CD4-positive, alpha-beta memory T cell (primary cell): ENCODE measurements around the gene LRRC10B. TPM values are rescaled to one million over a fixed set of nuclear protein-coding genes. Genes with fewer than 3 reads are reported as not detected.

ENCODE experiments used
- CTCF ChIA-PET: fragments of 350-600 bp; sonication (Branson Sonifier 250); formaldehyde crosslinking; loops from one replicate; lab custom pipeline; 2021; ENCODE audit warnings: inconsistent platforms; ENCODE audit not compliant: partially characterized antibody; lab: Charles Lee
- POLR2A ChIA-PET: fragments of 350-600 bp; sonication (Branson Sonifier 250); formaldehyde crosslinking; loops from one replicate; lab custom pipeline; 2021; ENCODE audit not compliant: partially characterized antibody; lab: Charles Lee
- DNase-seq, 5 donors: peaks; one replicate each; pipeline versions ENCODE4 v3.0.0 to v3.0.0-alpha.2; 2020 to 2022; ENCODE audit warnings: mixed read lengths in 1 of 5
- H3K27ac ChIP-seq: one replicate; pipeline ENCODE4 v1.7.0; 2013; ENCODE audit warnings: low read depth, low read length
- H3K27me3 ChIP-seq: 2 replicates; pipeline ENCODE4 v1.7.0; 2013; ENCODE audit warnings: mild to moderate bottlenecking, low read length, moderate library complexity; ENCODE audit not compliant: insufficient read depth
- H3K36me3 ChIP-seq: 2 replicates; pipeline ENCODE4 v1.7.0; 2013; ENCODE audit warnings: mild to moderate bottlenecking, low read length, moderate library complexity; ENCODE audit not compliant: insufficient read depth
- H3K4me1 ChIP-seq: 2 replicates; pipeline ENCODE4 v1.7.0; 2013; ENCODE audit warnings: mild to moderate bottlenecking, low read length, moderate library complexity; ENCODE audit not compliant: insufficient read depth
- H3K4me3 ChIP-seq, 2 donors: one replicate each; pipeline ENCODE4 v1.7.0; 2013; ENCODE audit warnings: low read length in 2 of 2, mild to moderate bottlenecking in 1 of 2
- H3K9me3 ChIP-seq, 2 donors: one replicate each; pipeline ENCODE4 v1.7.0; 2013; ENCODE audit warnings: low read length in 2 of 2, control low read depth in 1 of 2; ENCODE audit not compliant: control insufficient read depth in 1 of 2
- H3K27ac Mint-ChIP-seq, 7 donors: one replicate each; pipeline ENCODE4 v1.8.0; 2020 to 2021; ENCODE audit warnings: mixed read lengths in 7 of 7, mild to moderate bottlenecking in 6 of 7, inconsistent platforms in 3 of 7, moderate library complexity in 3 of 7
- H3K27me3 Mint-ChIP-seq, 2 donors: one replicate each; pipeline ENCODE4 v1.8.0; 2020 to 2021; ENCODE audit warnings: mixed read lengths in 2 of 2
- H3K36me3 Mint-ChIP-seq, 2 donors: one replicate each; pipeline ENCODE4 v1.8.0; 2020 to 2021; ENCODE audit warnings: mixed read lengths in 2 of 2, inconsistent platforms in 1 of 2, mild to moderate bottlenecking in 1 of 2
- H3K4me1 Mint-ChIP-seq, 4 donors: one replicate each; pipeline ENCODE4 v1.8.0; 2020 to 2021; ENCODE audit warnings: mixed read lengths in 4 of 4, mild to moderate bottlenecking in 1 of 4
- H3K4me3 Mint-ChIP-seq, 8 donors: one replicate each; pipeline ENCODE4 v1.8.0; 2020 to 2021; ENCODE audit warnings: mixed read lengths in 8 of 8, mild to moderate bottlenecking in 7 of 8, moderate library complexity in 6 of 8, inconsistent platforms in 3 of 8
- H3K9me3 Mint-ChIP-seq, 8 donors: one replicate each; pipeline ENCODE4 v1.8.0; 2020 to 2021; ENCODE audit warnings: mixed read lengths in 8 of 8, mild to moderate bottlenecking in 5 of 8, inconsistent platforms in 3 of 8, moderate library complexity in 1 of 8
- intact Hi-C: fragments of 100-400 bp; cut with micrococcal nuclease; formaldehyde crosslinking; loops from one replicate; pipeline ENCODE4 v1.15.1; 2023
- polyA plus RNA-seq, 2 donors: library from polyadenylated mRNA; unstranded; fragments of 300-500 nt; fragmentation: Illumina TruSeq; gene quantifications; one replicate each; pipeline ENCODE4 v1.2.3, GENCODE V29; 2021
- total RNA-seq, 2 experiments: library from RNA; stranded (reverse); gene quantifications; one replicate each; pipeline ENCODE4 v1.2.3, GENCODE V29; 2021

LRRC10B gene
- total and polyA plus RNA-seq, 4 experiments from 2014 or later: not detected

GRCh38 chr11:61542024-61542461 lies 33.5 kb downstream of the LRRC10B start:
- CTCF ChIA-PET: interaction anchor here (2.5 kb wide), 1 partner anchor 10 kb away, joined by 9 read pairs; no protein-coding TSS in a partner anchor

DNA sequence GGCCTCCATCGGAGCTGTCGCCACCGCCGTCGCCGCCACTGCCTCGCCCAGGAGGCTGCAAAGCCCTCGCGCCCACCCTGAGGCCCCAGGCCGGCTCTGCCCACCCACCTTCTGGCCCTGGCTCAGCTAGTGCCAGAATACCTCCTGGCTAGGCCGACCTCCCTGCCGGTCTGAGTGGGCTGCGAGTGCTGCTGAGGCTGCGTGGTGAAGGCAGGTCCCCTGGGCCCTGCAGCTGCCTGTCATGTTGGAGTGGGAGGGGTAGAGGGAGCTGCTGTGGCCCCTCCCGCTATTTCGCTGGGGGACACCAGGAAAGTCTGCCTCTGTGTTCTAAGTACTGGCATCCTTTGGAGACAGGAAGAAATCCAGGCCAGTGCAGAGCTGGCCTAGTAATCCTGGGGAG lies 34.2 kb downstream of the LRRC10B start:
- no peaks in the 10 kb centered on the region for H3K27me3 ChIP-seq
- no peaks in the 10 kb centered on the region for H3K36me3 ChIP-seq
- no peak for DNase-seq
- intact Hi-C loops: no loop called here
- Mint-ChIP-seq H3K27me3 (peaks cover 10 to 30% of the 10 kb centered on the region in 2 donors), H3K4me3 (no peak overlapping the region), H3K4me1 (no peaks in the 10 kb centered on the region), H3K9me3 (no peaks in the 10 kb centered on the region), H3K36me3 (peaks cover 0 to 3% of the 10 kb centered on the region in 2 donors), H3K27ac (no peak overlapping the region)
- ChIA-PET CTCF (interaction anchor here (2.5 kb wide), 1 partner anchor 11 kb away, joined by 9 read pairs; no protein-coding TSS in a partner anchor), POLR2A (no interaction called here)
- no peaks in the 10 kb centered on the region for H3K9me3 ChIP-seq
- H3K4me3 ChIP-seq: no peak overlapping the region
- H3K27ac ChIP-seq: no peak overlapping the region
- H3K4me1 ChIP-seq: no peaks in the 10 kb centered on the region

More at GRCh38 chr11:61542024-61542461, 33.5 kb downstream of the LRRC10B start:
- DNase-seq: no peak
- no peak overlapping the region for H3K27ac Mint-ChIP-seq
- no peak overlapping the region for H3K4me3 ChIP-seq
- no peaks in the 10 kb centered on the region for H3K9me3 ChIP-seq
- H3K36me3 ChIP-seq: no peaks in the 10 kb centered on the region
- intact Hi-C loops: no loop called here
- H3K27me3 Mint-ChIP-seq: peaks cover 10 to 26% of the 10 kb centered on the region in 2 donors
- no peaks in the 10 kb centered on the region for H3K4me1 ChIP-seq
- no peaks in the 10 kb centered on the region for H3K9me3 Mint-ChIP-seq
- H3K4me3 Mint-ChIP-seq: no peak overlapping the region
- H3K4me1 Mint-ChIP-seq: no peaks in the 10 kb centered on the region
- POLR2A ChIA-PET: no interaction called here
- H3K27ac ChIP-seq: no peak overlapping the region
- peaks cover 0 to 3% of the 10 kb centered on the region in 2 donors for H3K36me3 Mint-ChIP-seq
- no peaks in the 10 kb centered on the region for H3K27me3 ChIP-seq

DNA sequence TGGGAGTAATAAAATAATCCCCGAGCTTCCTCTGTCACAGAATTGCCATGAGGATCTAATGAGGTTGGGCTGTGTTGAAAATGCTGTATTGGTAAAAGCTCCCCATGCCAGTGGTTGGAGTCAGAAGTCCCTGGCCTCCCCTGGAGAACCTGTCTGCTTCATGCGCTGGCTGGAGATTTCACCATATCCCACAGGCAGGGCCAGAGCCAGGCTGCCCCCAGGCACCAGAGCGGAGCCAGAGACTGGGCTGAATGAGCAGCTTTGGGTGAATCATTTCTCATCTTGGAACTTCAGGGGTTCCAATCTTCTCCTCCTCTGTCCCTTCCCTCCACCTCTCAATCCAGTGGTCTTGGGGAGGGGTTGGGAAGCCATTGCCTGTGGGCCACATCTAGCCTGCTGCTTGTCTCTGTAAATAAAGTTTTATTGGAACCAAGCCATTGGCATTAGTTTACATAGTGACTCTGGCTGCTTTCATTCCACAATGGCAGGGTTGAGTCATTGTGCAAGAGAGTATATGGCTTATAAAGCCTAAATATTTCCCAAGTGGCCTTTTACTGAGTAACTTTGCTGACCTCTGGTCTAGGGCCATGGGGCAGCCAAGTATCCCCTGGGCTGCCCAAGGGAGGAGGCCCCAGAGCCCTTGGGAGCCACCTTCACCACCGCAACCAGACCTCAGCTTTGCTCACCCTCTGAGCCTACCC lies 35.2 kb downstream of the LRRC10B start:
- intact Hi-C loops: no loop called here
- Mint-ChIP-seq H3K27me3 (peaks cover 10 to 35% of the 10 kb centered on the region in 2 donors), H3K27ac (no peak overlapping the region), H3K36me3 (peaks cover 0 to 3% of the 10 kb centered on the region in 2 donors), H3K4me1 (no peaks in the 10 kb centered on the region), H3K9me3 (no peaks in the 10 kb centered on the region), H3K4me3 (no peak overlapping the region)
- no peak for DNase-seq
- ChIA-PET CTCF (interaction anchor here (0.9 kb wide), 1 partner anchor 13 kb away, joined by 3 read pairs; no protein-coding TSS in a partner anchor), POLR2A (no interaction called here)
- Histone ChIP-seq H3K36me3 (no peaks in the 10 kb centered on the region), H3K27ac (no peak overlapping the region), H3K4me1 (no peaks in the 10 kb centered on the region), H3K4me3 (no peak overlapping the region), H3K9me3 (no peaks in the 10 kb centered on the region), H3K27me3 (no peaks in the 10 kb centered on the region)

GRCh38 chr11:61544466-61544865 lies 35.9 kb downstream of the LRRC10B start:
- ChIA-PET POLR2A (no interaction called here), CTCF (interaction anchor here (0.9 kb wide), 1 partner anchor 14 kb away, joined by 3 read pairs; no protein-coding TSS in a partner anchor)
- Mint-ChIP-seq H3K9me3 (no peaks in the 10 kb centered on the region), H3K27me3 (peaks cover 8 to 33% of the 10 kb centered on the region in 2 donors), H3K36me3 (peaks cover 0 to 3% of the 10 kb centered on the region in 2 donors), H3K4me3 (no peak overlapping the region), H3K27ac (no peak overlapping the region), H3K4me1 (no peaks in the 10 kb centered on the region)
- DNase-seq: no peak
- no peaks in the 10 kb centered on the region for H3K4me1 ChIP-seq
- H3K27me3 ChIP-seq: no peaks in the 10 kb centered on the region
- no peak overlapping the region for H3K4me3 ChIP-seq
- H3K36me3 ChIP-seq: no peaks in the 10 kb centered on the region
- intact Hi-C loops: no loop called here
- no peaks in the 10 kb centered on the region for H3K9me3 ChIP-seq
- H3K27ac ChIP-seq: no peak overlapping the region

DNA sequence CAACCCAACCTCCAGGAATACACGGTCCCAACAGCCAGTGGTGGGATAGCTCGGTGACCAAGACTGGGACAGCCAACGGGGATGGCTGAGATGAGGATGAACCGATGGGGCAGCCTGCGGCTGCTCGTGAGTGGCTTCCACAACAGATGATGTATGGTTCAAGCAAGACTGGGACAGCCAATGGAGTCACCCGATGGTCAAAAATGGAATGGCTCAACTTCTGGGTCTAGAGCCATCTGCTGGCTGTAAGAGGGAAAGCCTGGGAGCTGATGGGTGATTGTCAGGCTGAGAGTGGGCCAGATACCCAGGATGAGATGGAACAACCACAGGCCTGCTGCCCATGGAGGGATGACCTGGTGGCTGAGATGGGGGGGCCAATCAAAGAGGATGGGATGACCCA lies 36.8 kb downstream of the LRRC10B start:
- Histone ChIP-seq H3K36me3 (no peaks in the 10 kb centered on the region), H3K27ac (no peak overlapping the region), H3K4me3 (no peak overlapping the region), H3K9me3 (no peaks in the 10 kb centered on the region), H3K4me1 (no peaks in the 10 kb centered on the region), H3K27me3 (no peaks in the 10 kb centered on the region)
- intact Hi-C loops: no loop called here
- POLR2A ChIA-PET: no interaction called here
- Mint-ChIP-seq H3K36me3 (peaks cover 0 to 3% of the 10 kb centered on the region in 2 donors), H3K27me3 (peaks cover 8 to 29% of the 10 kb centered on the region in 2 donors), H3K27ac (no peak overlapping the region), H3K4me1 (no peaks in the 10 kb centered on the region), H3K4me3 (no peak overlapping the region), H3K9me3 (no peaks in the 10 kb centered on the region)
- DNase-seq: no peak
- CTCF ChIA-PET: no interaction called here

DNA sequence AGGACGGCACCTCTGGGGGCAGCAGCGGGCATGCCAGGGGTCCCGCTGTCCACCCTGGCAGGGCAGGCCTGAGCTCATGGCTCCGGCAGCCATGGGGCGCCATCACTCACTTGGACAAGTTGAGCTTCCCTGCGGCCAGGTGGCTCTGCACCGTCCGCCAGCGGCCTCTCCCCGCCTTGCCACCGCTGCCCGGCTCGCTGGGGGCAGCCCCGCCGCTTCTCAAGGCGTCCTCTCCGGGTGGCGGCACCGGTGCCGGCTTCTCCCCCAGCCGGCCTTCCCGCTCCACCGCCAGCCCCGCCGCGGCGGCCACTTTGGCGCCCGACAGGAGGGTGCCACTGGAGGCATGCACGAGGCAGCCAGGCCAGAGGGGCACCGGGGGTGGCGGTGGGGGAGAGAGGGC lies 37.4 kb downstream of the LRRC10B start:
- intact Hi-C loops: no loop called here
- ChIA-PET CTCF (no interaction called here), POLR2A (no interaction called here)
- Mint-ChIP-seq H3K27ac (no peak overlapping the region), H3K9me3 (no peaks in the 10 kb centered on the region), H3K4me1 (no peaks in the 10 kb centered on the region), H3K36me3 (peaks cover 0 to 3% of the 10 kb centered on the region in 2 donors), H3K27me3 (peaks cover 8 to 29% of the 10 kb centered on the region in 2 donors), H3K4me3 (no peak overlapping the region)
- H3K4me1 ChIP-seq: no peaks in the 10 kb centered on the region
- no peaks in the 10 kb centered on the region for H3K27me3 ChIP-seq
- H3K36me3 ChIP-seq: no peaks in the 10 kb centered on the region
- H3K4me3 ChIP-seq: no peak overlapping the region
- no peaks in the 10 kb centered on the region for H3K9me3 ChIP-seq
- DNase-seq: no peak
- H3K27ac ChIP-seq: no peak overlapping the region

GRCh38 chr11:61546663-61547062 lies 38.1 kb downstream of the LRRC10B start:
- H3K4me1 Mint-ChIP-seq: no peaks in the 10 kb centered on the region
- H3K9me3 Mint-ChIP-seq: no peaks in the 10 kb centered on the region
- ChIA-PET POLR2A (no interaction called here), CTCF (no interaction called here)
- no peak overlapping the region for H3K4me3 ChIP-seq
- DNase-seq: peak in 1 of 5 donors; percentile 16
- no peaks in the 10 kb centered on the region for H3K9me3 ChIP-seq
- intact Hi-C loops: no loop called here
- no peaks in the 10 kb centered on the region for H3K36me3 ChIP-seq
- H3K27me3 ChIP-seq: no peaks in the 10 kb centered on the region
- H3K4me3 Mint-ChIP-seq: no peak overlapping the region
- H3K27me3 Mint-ChIP-seq: peaks cover 5 to 28% of the 10 kb centered on the region in 2 donors
- H3K27ac Mint-ChIP-seq: no peak overlapping the region
- H3K4me1 ChIP-seq: no peaks in the 10 kb centered on the region
- peaks cover 0 to 3% of the 10 kb centered on the region in 2 donors for H3K36me3 Mint-ChIP-seq
- no peak overlapping the region for H3K27ac ChIP-seq
